Osteoblast (primary cell): ENCODE data around the gene IL11RA. TPM values are rescaled to one million over a fixed set of nuclear protein-coding genes. Genes with fewer than 3 reads are reported as not detected.
"Not testable (repeated sequence)": the region's sequence is repeated elsewhere in the genome, so short reads cannot be mapped to it uniquely, and the experiment has no call there.

ENCODE experiments used
- DNase-seq: peaks from one replicate; pipeline ENCODE4 v3.0.0; 2011; ENCODE audit warnings: low spot score, mixed read lengths; ENCODE audit not compliant: insufficient read length; ENCODE audit errors: missing footprints
- H2AFZ ChIP-seq: 2 replicates; pipeline ENCODE4 v1.6.0; 2011; ENCODE audit warnings: mild to moderate bottlenecking, low read length
- H3K27ac ChIP-seq: 2 replicates; pipeline ENCODE4 v1.5.1; 2011; ENCODE audit warnings: mild to moderate bottlenecking, low read depth, low read length, moderate library complexity
- H3K27me3 ChIP-seq: 2 replicates; pipeline ENCODE4 v1.6.0; 2012; ENCODE audit warnings: mild to moderate bottlenecking, control low read depth, inconsistent platforms, low read length, moderate library complexity; ENCODE audit not compliant: insufficient read depth
- H3K36me3 ChIP-seq: 2 replicates; pipeline ENCODE4 v1.5.1; 2011; ENCODE audit warnings: mild to moderate bottlenecking, low read length, control low read depth, moderate library complexity; ENCODE audit not compliant: insufficient read depth
- H3K4me1 ChIP-seq: 2 replicates; pipeline ENCODE4 v1.5.1; 2011; ENCODE audit warnings: mild to moderate bottlenecking, low read length, control low read depth, moderate library complexity; ENCODE audit not compliant: insufficient read depth
- H3K4me2 ChIP-seq: 2 replicates; pipeline ENCODE4 v1.6.0; 2011; ENCODE audit warnings: mild to moderate bottlenecking, low read length; ENCODE audit not compliant: insufficient read depth
- H3K4me3 ChIP-seq: fragments of 200-600 bp; sonication (generic); 3 replicates; pipeline ENCODE4 v1.5.1; 2012; ENCODE audit warnings: mild to moderate bottlenecking, low read length, inconsistent platforms; ENCODE audit not compliant: insufficient read depth
- H3K79me2 ChIP-seq: 2 replicates; pipeline ENCODE4 v1.6.0; 2012; ENCODE audit warnings: mild to moderate bottlenecking, low read length, control low read depth, inconsistent platforms; ENCODE audit not compliant: insufficient read depth
- H3K9me3 ChIP-seq: 2 replicates; pipeline ENCODE4 v1.5.1; 2011; ENCODE audit warnings: low read depth, low read length, control low read depth
- H4K20me1 ChIP-seq: 2 replicates; pipeline ENCODE4 v1.6.0; 2012; ENCODE audit warnings: mild to moderate bottlenecking, low read length, control low read depth; ENCODE audit not compliant: insufficient read depth
- CTCF ChIP-seq: IDR thresholded peaks from 2 replicates; pipeline ENCODE4 v1.5.1; 2011; ENCODE audit warnings: mild to moderate bottlenecking, low read depth, low read length, moderate library complexity; ENCODE audit errors: extremely low read depth
- total RNA-seq: library from RNA; depleted of rRNA; stranded (reverse); fragments of >200 nt; gene quantifications from 2 replicates; pipeline ENCODE4 v1.2.3, GENCODE V29; 2012

The IL11RA gene
- total RNA-seq, 1 donor, result 34.4 TPM

GRCh38 chr9:34638138-34638445, 13.9 kb upstream of the IL11RA start:
- H3K4me1 ChIP-seq, result peaks cover 21% of the 10 kb centered on the region

GRCh38 chr9:34639322-34639721, 12.7 kb upstream of the IL11RA start:
- not testable (repeated sequence) for DNase-seq, H3K27ac ChIP-seq, H2AFZ ChIP-seq, H3K4me2 ChIP-seq, H3K36me3 ChIP-seq, H3K27me3 ChIP-seq, H3K9me3 ChIP-seq, H3K4me3 ChIP-seq
- H3K79me2 ChIP-seq, result peaks cover 23% of the 10 kb centered on the region
- H3K4me1 ChIP-seq, result peaks cover 21% of the 10 kb centered on the region
- peaks cover 12% of the 10 kb centered on the region for H4K20me1 ChIP-seq

More at GRCh38 chr9:34638138-34638445, 13.9 kb upstream of the IL11RA start:
- DNase-seq, result no peak
- Histone ChIP-seq H3K4me3 (peak overlapping the region; percentile 89), H4K20me1 (peaks cover 18% of the 10 kb centered on the region), H3K27me3 (no peaks in the 10 kb centered on the region), H3K9me3 (no peaks in the 10 kb centered on the region), H3K27ac (peak overlapping the region; percentile 64), H3K79me2 (peaks cover 23% of the 10 kb centered on the region), H2AFZ (peak overlapping the region; percentile 95), H3K4me2 (peak overlapping the region; percentile 87), H3K36me3 (peaks cover 8% of the 10 kb centered on the region)
- TF ChIP-seq CTCF, result no peak

GRCh38 chr9:34642679-34643078, 9.3 kb upstream of the IL11RA start:
- H2AFZ ChIP-seq, result no peak overlapping the region
- H3K4me1 ChIP-seq, result peaks cover 21% of the 10 kb centered on the region
- no peaks in the 10 kb centered on the region for H3K27me3 ChIP-seq
- no peak for DNase-seq
- H4K20me1 ChIP-seq, result peaks cover 4% of the 10 kb centered on the region
- no peak overlapping the region for H3K27ac ChIP-seq
- no peak overlapping the region for H3K4me2 ChIP-seq
- TF ChIP-seq CTCF, result no peak
- no peaks in the 10 kb centered on the region for H3K9me3 ChIP-seq
- H3K4me3 ChIP-seq, result no peak overlapping the region
- no peaks in the 10 kb centered on the region for H3K36me3 ChIP-seq
- peaks cover 8% of the 10 kb centered on the region for H3K79me2 ChIP-seq

- no peaks in the 10 kb centered on the region for H3K9me3 ChIP-seq
- no peak overlapping the region for H3K27ac ChIP-seq
- H3K79me2 ChIP-seq, result peaks cover 19% of the 10 kb centered on the region
- no peak for TF ChIP-seq CTCF
- H3K27me3 ChIP-seq, result no peaks in the 10 kb centered on the region
- H4K20me1 ChIP-seq, result peaks cover 12% of the 10 kb centered on the region
- peaks cover 15% of the 10 kb centered on the region for H3K4me1 ChIP-seq
- H3K4me3 ChIP-seq, result no peak overlapping the region
- H2AFZ ChIP-seq, result no peak overlapping the region
- no peak for DNase-seq
- no peak overlapping the region for H3K4me2 ChIP-seq
- H3K36me3 ChIP-seq, result peaks cover 20% of the 10 kb centered on the region
Observed at GRCh38 chr9:34644766-34645314, 7.1 kb upstream of the IL11RA start.
